Measurements from ENCODE around the gene CCL24. TPM values are rescaled to one million over a fixed set of nuclear protein-coding genes. Genes with fewer than 3 reads are reported as not detected.

Gene CCL24
- total RNA-seq, 2 donors from 2014 or later, result not detected

- TF ChIP-seq CTCF (IDR thresholded peaks at IDR 0.05), result no peak
- TF ChIP-seq POLR2AphosphoS5 (IDR thresholded peaks at IDR 0.05), result no peak
- no peak for TF ChIP-seq POLR2A (IDR thresholded peaks at IDR 0.05)
- no peaks in the 10 kb centered on the region for H3K36me3 ChIP-seq
- intact Hi-C loops (cut with DNase I), result no loop called here
- no peak overlapping the region for H3K4me3 ChIP-seq
- DNase-seq (ENCODE audit: low spot score), result no peak
- no peak overlapping the region for H3K27ac ChIP-seq
- WGBS, result 82% methylated on average over 2 of the region's 2 CpGs
- no peaks in the 10 kb centered on the region for H3K9me3 ChIP-seq
- H3K4me1 ChIP-seq (replicated peaks), result no peaks in the 10 kb centered on the region
- H3K27me3 ChIP-seq (replicated peaks; ENCODE audit: insufficient read depth), result no peaks in the 10 kb centered on the region
These were observed 6.1 kb upstream of the CCL24 start for GRCh38 chr7:75819711-75820110.

- H3K36me3 ChIP-seq, result no peaks in the 10 kb centered on the region
- H3K27ac ChIP-seq, result no peak overlapping the region
- no peaks in the 10 kb centered on the region for H3K4me1 ChIP-seq (replicated peaks)
- H3K9me3 ChIP-seq, result no peaks in the 10 kb centered on the region
- no peaks in the 10 kb centered on the region for H3K27me3 ChIP-seq (replicated peaks; ENCODE audit: insufficient read depth)
- H3K4me3 ChIP-seq, result no peak overlapping the region
- intact Hi-C loops (cut with DNase I), result no loop called here
- 94% methylated on average over 5 of the region's 5 CpGs for WGBS
- DNase-seq (ENCODE audit: low spot score), result no peak
- TF ChIP-seq POLR2A (IDR thresholded peaks at IDR 0.05), result no peak
- TF ChIP-seq POLR2AphosphoS5 (IDR thresholded peaks at IDR 0.05), result no peak
- no peak for TF ChIP-seq CTCF (IDR thresholded peaks at IDR 0.05)
These were observed 4.9 kb upstream of the CCL24 start for GRCh38 chr7:75818472-75818871.

- DNase-seq (ENCODE audit: low spot score), result no peak
- WGBS, result 75% methylated on average over 6 of the region's 6 CpGs
- intact Hi-C loops (cut with DNase I), result no loop called here
These were observed 3.5 kb upstream of the CCL24 start for GRCh38 chr7:75817116-75817515.

GRCh38 chr7:75815418-75816064 lies 1.9 kb upstream of the CCL24 start:
- intact Hi-C loops (cut with DNase I), result no loop called here
- TF ChIP-seq POLR2AphosphoS5 (IDR thresholded peaks at IDR 0.05), result no peak
- TF ChIP-seq POLR2A (IDR thresholded peaks at IDR 0.05), result no peak
- TF ChIP-seq CTCF (IDR thresholded peaks at IDR 0.05), result no peak
- WGBS, result 48% methylated on average over 10 of the region's 10 CpGs
- Histone ChIP-seq H3K9me3 (no peaks in the 10 kb centered on the region), H3K4me1 (replicated peaks) (no peaks in the 10 kb centered on the region), H3K36me3 (no peaks in the 10 kb centered on the region), H3K4me3 (no peak overlapping the region), H3K27me3 (replicated peaks; ENCODE audit: insufficient read depth) (no peaks in the 10 kb centered on the region), H3K27ac (no peak overlapping the region)
- DNase-seq (ENCODE audit: low spot score), result no peak

More at GRCh38 chr7:75817116-75817515, 3.5 kb upstream of the CCL24 start:
- H3K27me3 ChIP-seq (replicated peaks; ENCODE audit: insufficient read depth), result no peaks in the 10 kb centered on the region
- H3K4me3 ChIP-seq, result no peak overlapping the region
- no peak overlapping the region for H3K27ac ChIP-seq
- H3K36me3 ChIP-seq, result no peaks in the 10 kb centered on the region
- no peaks in the 10 kb centered on the region for H3K9me3 ChIP-seq
- no peak for TF ChIP-seq POLR2AphosphoS5 (IDR thresholded peaks at IDR 0.05)
- no peak for TF ChIP-seq POLR2A (IDR thresholded peaks at IDR 0.05)
- TF ChIP-seq CTCF (IDR thresholded peaks at IDR 0.05), result no peak
- no peaks in the 10 kb centered on the region for H3K4me1 ChIP-seq (replicated peaks)

GRCh38 chr7:75814407-75814947 lies 871 bp upstream of the CCL24 start:
- no peak for DNase-seq (ENCODE audit: low spot score)
- no peak overlapping the region for H3K27ac ChIP-seq
- H3K36me3 ChIP-seq, result no peaks in the 10 kb centered on the region
- intact Hi-C loops (cut with DNase I), result no loop called here
- H3K27me3 ChIP-seq (replicated peaks; ENCODE audit: insufficient read depth), result no peaks in the 10 kb centered on the region
- TF ChIP-seq POLR2AphosphoS5 (IDR thresholded peaks at IDR 0.05) (no peak), CTCF (IDR thresholded peaks at IDR 0.05) (no peak), POLR2A (IDR thresholded peaks at IDR 0.05) (no peak)
- no peak overlapping the region for H3K4me3 ChIP-seq
- 86% methylated on average over 13 of the region's 13 CpGs for WGBS
- H3K9me3 ChIP-seq, result no peaks in the 10 kb centered on the region
- H3K4me1 ChIP-seq (replicated peaks), result no peaks in the 10 kb centered on the region
